GM19372 (cell line): ENCODE data around the gene OSBPL5.
"Not testable (repeated sequence)": the region's sequence is repeated elsewhere in the genome, so short reads cannot be mapped to it uniquely, and the experiment has no call there.

Source experiments
- ATAC-seq: cut with Tn5 transposase; IDR thresholded peaks from one replicate; pipeline ENCODE4 v1.9.1; 2021; ENCODE audit warnings: mild to moderate bottlenecking, low read depth, moderate library complexity; ENCODE audit not compliant: unreplicated experiment

OSBPL5 gene

DNA sequence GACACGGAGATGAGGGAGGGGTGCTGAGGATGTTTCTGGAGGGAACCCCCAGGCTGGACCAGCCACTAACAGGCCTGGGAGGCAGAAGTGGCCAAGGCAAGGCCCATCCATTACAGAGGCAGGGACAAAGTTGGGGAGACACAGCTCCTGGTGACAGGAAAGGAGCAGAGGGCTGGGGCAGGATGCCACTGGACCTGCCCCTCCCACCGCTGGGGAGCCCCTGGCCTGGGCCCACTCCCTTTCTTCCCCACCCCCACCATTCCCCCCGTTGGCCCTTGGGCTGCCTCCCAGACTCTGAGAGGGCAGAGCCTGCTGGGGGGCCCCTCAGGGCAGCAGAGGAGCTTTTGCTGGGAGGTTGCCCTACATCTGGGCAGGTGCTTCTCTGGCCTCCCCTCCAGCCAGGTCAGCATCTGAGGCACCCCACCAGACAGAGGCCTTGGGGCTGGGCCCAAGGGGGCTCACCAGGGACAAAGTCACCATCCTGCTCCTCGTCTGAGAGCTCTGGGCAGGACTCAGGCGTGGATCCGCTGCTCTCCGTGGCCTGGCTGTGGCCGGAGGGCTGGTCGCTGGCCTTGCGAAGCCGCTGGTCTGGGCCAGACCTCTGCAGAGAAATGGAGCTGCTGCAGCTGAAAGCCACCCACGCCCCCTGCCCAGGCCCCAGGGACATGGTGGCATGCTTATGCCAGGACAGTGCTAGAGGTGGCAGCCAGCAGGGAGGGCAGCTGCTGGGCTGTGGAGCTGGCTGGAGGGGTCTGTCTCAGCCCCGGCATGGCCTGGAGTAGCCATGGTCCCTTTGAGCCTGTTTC is 74.8 kb downstream of the OSBPL5 start:
- ATAC-seq = no peak

DNA sequence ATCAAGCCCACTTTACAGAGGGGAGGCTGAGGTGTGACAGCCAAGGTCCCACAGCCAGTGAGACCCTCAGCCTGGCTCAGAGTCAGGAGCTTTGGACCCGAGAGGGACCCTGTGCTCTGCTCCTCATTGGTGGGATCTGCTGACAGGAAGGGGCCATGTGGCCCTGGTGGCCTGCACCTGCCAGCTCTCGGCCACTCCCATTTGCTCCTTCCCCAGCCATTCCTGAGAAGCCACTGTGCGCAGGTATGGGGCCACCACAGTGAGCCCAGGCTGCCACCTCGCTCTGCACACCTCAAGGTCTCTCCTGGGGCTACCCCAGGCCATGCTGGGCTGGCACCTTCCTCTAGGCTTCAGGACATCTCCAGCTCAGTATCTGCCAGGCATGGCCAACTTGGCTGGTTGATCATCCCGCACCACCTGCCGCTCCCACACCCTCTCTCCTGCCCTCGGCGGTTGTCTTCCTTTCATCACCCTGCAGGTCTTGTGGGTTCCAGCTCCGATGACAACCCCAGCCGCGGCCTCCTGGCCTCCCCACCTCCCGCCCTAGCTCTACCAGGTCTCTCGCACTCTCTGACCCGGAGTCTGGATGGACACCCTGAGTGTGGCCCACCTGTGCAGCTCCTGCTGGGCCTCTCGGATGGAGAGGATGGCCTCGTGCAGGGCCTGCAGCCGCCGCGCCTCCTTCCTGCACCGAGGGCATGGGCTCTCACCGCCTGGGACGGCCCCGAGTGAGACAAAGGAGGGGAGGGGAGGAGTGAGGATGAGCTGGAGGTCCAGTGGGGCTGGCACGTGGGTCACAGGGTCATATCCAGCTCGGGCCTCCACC is 75.7 kb downstream of the OSBPL5 start:
- no peak for ATAC-seq

DNA sequence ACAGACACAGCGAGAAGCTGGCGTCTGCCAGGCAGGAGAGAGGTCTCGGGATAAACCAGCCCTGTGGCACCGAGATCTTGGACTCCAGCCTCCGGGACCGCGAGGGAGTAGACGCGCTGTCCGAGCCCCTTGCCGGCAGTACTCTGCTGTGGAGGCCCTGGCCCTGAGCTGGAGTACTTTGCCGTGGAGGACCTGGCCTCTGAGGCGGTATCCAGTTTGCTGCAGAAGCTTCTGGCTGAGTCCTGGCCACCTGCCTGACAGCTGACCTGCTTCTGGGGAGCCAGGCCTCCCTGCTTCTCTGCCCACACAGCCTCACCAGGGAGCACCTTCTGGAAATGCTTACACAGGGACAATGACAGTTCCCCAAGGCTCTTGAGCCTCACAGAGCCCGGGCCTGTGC is 76.3 kb downstream of the OSBPL5 start:
- ATAC-seq = no peak

DNA sequence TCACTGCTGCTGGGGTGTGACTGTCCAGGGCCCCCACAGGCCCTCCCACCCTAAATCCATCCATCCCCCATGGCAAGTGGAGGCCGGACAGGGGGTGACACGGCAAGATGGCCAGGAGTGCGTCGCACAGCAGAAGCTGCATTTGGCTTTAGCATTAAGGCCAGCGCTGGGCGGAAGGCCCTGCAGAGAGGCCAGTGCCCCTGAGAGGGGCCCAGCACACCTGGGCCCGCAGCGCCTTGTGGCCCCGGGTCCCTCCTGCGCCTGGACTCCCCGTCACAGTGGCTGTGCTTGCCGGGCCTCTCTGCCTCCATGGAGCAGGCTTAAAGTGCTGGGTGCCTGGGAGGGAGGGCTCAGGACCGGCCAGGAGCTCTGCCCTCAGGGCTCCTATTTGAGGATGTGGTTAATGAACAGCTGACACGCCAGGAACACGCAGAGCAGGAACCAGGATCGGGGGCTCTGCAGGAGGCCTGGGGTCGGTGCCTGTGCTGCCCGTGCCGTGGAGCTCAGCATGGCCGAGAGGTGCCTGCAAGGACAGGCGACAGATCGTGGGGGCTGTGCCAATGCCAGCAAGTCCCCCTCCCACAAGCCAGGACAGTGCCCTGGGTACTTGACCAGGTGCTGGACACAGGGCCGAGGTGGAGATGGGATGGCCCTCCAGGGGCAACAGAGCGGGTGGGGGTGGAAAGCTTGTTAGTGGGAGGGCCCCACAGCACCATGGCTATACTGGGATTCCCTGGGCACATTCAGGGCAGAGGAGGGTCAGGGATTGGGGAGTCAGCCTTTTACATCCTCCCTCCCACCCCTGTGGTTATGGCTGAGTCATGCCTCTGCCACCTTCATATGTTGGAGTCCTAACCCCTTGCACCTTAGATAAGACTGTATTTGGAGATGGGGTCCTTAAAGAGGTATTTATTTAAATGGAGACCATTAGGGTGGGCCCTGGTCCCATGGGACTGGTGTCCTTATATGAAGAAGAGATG is 77.0 kb downstream of the OSBPL5 start:
- ATAC-seq = no peak

GRCh38 chr11:3087373-3087772 is 77.7 kb downstream of the OSBPL5 start:
- ATAC-seq = no peak

DNA sequence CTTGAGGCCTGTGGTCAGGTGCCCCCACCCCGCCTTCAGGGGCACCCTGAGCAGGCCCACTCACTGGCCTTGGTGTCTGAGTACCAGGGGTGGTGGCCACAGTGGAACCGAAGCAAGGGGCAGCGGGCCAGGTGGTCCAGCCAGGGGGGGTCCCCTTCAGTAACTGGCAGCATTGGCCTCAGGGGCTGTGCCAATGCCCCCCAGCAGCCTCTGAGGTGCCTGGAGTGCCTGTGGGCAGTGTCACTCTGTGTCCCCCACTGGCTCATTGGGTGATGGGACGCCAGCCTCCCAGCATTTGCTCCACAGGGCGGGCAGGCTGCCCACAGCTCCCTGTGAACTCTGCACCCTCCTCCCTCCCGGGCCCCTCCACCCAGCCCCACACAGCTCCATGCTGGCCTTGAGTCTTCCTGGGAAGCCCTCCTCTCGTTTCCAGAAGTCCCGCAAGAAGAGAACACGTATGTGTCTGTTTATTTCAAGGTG is 78.4 kb downstream of the OSBPL5 start:
- no peak for ATAC-seq

DNA sequence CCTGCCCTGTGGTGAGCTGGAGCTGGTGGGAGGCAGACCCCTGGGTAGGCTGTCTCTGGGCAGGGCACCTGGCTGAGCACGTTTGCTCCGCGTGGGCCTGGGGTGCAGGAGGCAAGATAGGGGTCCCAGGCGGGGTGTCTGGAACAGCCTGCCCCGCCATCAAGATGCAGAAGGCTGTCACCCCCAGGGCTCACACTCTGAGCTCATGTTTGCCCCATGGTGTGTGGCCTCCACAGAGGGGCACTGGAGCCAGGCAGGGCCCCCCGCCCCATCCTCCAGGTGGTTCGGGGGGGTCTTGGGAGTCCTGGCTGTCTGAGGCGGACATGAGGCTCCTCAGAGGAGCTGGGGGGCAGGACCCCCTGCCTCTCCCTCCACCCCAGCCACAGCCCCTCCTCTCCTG is 79.0 kb downstream of the OSBPL5 start:
- ATAC-seq = no peak

- no peak for ATAC-seq
Observed at GRCh38 chr11:3085052-3085451, 80.1 kb downstream of the OSBPL5 start.

DNA sequence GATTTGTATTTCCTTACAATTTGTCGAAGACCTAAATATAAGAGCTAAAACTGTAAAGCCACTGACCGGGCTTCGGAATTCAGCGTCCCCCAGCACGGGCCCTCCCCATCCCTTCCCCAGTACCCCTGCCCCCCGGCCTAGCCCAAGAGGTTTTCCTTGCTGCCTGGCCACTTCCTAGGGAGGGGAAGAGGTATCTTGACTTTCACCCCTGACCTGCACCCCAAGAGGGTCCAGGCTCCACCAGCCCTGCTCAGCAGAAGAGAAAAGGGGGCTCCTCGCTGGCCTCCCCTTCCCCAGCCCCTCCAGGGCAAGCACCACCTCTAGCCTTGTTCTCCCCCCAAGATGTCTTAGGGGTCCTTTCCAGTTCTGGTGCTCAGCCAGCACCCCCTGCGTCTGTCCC is 81.8 kb downstream of the OSBPL5 start:
- no peak for ATAC-seq

GRCh38 chr11:3081386-3081751 is 83.7 kb downstream of the OSBPL5 start:
- ATAC-seq = no peak

- no peak for ATAC-seq
Observed at GRCh38 chr11:3080733-3081385, 84.3 kb downstream of the OSBPL5 start.

GRCh38 chr11:3080104-3080503 is 85.0 kb downstream of the OSBPL5 start:
- ATAC-seq = no peak

DNA sequence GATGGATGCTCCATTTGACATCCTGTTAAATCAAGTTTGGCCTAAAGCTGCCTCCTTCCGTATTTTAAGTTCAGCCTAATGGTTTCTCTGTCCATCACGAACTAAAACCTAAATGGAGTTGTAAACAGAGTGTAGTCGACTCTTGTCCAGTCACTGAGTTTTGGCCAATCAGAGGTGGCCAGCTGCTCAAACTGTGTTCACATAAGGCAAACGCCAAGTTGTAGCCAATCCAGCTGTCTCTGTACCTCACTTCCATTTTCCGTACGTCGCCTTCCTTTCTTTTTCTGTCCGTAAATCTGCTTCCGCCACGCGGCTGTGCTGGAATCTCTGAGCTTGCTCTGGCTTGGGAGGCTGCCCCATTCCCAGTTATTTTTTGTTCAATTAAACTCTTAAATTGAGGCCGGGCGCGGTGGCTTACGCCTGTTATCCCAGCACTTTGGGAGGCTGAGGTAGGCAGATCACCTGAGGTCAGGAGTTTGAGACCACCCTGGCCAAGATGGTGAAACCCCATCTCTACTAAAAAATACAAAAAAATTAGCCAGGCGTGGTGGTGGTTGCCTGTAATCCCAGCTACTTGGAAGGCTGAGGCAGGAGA is 87.2 kb downstream of the OSBPL5 start:
- no peak for ATAC-seq

DNA sequence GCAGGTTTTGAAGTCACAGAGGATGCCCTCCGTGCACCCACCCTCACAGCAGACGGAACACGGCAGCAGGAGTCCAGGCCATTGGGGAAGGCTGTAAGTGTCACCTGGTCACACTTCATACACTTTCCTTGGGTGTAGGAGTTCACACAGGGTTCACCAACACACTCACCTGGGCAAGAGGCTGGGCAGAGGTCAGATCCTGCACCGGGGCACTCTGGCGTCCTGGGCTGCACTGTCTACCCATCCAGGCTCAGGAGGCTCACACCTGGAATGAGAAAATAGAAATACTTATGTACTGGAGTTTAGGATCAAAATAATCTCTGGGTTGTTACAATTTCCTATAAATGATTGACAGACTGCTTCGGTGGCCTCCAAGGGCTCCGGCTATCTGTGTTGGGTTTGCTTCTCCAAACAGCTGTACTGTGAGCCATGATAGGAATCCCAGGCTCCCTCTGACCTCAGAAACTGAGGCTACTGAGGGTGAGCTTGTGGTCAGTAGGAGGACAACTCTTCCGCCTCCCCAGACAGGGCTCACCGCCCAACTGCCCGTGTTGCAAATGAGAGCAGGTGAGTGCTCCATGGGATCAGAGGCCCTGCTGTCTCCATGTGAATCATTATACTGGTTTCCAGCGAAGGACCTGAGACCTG is 87.8 kb downstream of the OSBPL5 start:
- ATAC-seq = no peak

DNA sequence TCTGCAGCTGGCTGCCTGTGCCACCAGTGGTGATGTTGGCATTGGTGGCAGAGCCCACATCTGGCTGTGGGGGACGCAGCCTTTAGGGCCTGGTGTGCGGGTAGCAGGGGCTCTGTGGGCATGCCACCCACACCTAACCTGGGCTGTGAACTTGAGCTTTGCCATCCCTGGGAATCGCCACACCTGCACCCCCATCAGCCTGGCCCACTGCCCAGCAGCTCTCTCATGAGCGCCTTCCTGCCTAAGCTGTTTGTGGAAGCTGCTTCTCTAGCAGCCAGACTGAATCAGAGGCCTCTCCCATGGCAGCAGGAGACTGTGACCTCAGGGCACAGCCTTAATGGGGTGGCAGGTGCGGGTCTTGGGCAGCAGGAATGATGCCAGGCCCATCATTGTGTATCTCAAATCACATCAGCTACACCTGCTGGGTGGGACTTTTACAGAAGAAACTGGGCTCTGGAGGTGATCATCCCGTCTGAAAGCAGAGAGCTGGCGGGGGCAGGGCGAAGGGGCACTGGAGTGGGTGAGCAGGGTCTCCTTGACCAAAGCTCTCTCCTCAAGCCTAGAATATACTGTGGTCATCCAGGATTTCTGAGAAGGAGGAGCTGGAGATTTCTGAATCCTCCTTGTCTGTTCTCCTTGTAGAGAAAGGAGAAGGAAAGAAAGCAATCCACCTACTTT is 90.1 kb downstream of the OSBPL5 start:
- ATAC-seq = no peak

DNA sequence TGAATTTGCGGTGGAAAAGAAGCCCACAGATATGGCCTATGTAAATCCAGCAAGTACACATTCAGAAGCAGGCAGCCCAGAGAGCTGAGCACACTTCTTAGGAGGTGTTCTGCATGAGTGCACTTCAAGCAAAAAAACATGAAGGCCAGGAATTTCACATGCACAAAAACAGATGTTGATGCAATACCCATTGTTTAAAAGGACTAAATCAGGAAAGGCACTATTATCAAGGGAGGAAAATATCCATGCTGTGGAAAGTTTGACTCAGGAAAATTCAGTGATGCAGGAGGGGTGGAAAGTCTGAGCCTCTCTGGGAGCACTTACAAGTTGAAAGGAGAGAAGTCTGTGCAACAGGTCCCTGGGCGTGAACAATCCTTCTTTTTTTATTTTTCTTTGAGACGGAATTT is 92.1 kb downstream of the OSBPL5 start:
- no peak for ATAC-seq

DNA sequence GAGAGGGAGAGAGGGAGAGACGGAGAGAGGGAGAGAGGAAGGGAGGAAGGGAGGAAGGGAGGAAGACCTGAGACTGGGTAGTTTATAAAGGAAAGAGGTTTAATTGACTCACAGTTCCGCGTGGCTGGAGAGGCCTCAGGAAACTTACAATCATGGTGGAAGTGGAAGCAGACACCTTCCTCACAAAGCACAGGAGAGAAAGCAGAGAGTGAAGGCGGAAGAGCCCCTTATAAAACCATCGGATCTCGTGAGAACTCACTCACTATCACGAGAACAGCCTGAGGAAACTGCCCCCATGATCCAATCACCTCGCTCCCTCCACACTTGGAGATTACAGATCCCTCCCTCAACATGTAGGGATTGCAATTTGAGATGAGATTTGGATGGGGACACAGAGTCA is 95.7 kb downstream of the OSBPL5 start:
- no peak for ATAC-seq

DNA sequence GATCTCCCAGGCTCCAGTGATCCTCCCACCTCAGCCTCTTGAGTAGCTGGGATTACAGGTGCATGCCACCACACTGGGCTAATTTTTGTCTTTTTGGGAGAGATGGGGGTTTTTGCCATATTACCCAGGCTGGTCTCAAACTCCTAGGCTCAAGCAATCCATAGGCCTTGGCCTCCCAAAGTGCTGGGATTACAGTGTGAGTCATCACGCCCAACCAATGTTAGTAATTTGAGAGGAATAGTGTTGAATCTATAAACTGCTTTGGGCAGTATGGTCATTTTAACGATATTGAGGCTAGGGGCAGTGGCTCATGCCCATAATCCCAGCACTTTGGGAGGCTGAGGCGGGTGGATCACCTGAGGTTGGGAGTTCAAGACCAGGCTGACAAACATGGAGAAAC is 98.8 kb downstream of the OSBPL5 start:
- ATAC-seq = not testable (repeated sequence)

- ATAC-seq = not testable (repeated sequence)
Observed at GRCh38 chr11:3064709-3065108, 100.4 kb downstream of the OSBPL5 start.
